ENCODE results near the gene ZNF652. TPM values are rescaled to one million over a fixed set of nuclear protein-coding genes. Genes with fewer than 3 reads are reported as not detected.
A peak's percentile ranks its signal among the peaks of the same experiment; 100 is the strongest.

ZNF652 gene
- total RNA-seq, 1 experiment from 2014 or later: 29.2 TPM

DNA sequence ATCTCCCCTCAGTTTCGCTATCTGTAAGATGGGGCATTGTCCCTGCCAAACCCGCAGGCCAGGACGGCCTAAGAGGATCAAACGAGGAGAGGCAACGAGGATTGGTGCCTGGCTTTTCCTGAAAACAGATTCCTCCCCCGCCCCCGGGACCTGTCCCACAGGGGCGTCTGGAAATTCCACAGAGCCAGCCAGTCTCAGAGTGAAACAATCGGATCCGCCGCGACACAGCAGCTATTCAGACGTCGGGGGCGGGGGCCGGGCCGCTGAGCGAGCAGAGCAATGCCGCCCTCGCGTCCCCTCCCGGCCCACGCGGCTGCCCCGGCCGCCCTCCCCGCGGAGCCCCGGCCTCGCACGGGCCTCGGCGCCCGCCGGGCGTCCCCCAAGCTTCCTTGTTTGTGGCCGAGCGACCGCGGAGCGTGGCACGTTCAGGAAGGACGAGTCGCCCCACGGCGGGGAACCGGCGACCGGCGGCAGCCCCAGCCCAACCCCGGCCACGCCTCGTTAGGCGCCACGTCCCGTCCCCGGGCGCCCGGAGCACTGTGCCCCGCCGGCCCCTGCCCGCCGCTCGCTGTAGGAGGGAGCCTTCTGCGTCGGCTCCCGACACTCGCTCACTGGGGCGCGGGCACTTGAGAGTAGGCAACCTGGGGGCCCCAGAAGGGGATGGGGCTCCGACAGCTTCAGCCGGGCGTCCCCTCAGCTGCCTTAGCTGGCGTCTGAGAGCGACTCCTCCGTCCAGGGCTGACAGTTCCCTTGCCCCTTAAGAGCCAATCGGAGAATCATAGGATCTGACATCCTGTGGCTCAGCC is 101.8 kb downstream of the ZNF652 start:
- Histone ChIP-seq H3K27me3 (no peaks in the 10 kb centered on the region), H3K36me3 (no peaks in the 10 kb centered on the region), H3K9me3 (replicated peaks) (no peaks in the 10 kb centered on the region), H3K27ac (no peak overlapping the region), H3K4me1 (no peaks in the 10 kb centered on the region), H3K4me3 (peak overlapping the region; percentile 64)
- DNase-seq: peak; percentile 63 to 72

DNA sequence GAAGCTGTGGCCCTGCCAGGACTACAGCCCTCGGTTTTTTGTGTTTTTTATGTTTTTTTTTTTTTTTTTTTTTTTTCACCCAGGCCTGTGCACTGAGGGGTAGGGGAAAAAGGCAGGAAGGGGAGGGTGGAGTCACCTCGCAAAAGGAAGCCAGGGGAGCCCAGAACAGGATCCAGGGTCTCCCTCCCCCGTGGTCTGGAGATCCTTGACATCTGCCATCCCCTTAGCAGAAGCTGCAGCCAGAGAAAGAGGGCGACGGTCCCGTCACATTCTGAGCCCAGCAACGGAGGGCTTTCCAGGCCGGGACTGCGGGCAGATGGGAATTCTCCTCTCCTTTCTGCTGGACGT is 102.4 kb downstream of the ZNF652 start:
- Histone ChIP-seq H3K4me1 (no peaks in the 10 kb centered on the region), H3K36me3 (no peaks in the 10 kb centered on the region), H3K4me3 (peak overlapping the region; percentile 64), H3K27me3 (no peaks in the 10 kb centered on the region), H3K27ac (no peak overlapping the region), H3K9me3 (replicated peaks) (no peaks in the 10 kb centered on the region)
- DNase-seq: no peak

DNA sequence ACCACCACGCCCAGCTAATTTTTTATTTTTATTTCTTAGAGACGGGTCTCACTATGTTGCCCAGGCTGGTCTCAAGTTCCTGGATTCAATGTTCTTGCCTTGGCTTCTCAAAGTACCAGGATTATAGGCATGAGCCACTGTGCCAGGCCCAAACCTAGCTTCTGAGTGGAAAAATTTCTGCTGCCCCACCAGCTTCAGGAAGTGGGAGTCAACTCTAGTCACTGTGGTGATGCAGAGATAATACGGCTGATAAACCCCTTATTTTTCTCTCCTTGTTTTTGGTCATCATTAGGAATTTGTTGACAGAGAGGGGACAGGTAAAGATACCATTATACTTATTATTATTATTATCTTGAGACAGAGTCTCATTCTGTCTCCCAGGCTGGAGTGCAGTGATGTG is 103.7 kb downstream of the ZNF652 start:
- Histone ChIP-seq H3K9me3 (replicated peaks) (no peaks in the 10 kb centered on the region), H3K4me1 (no peaks in the 10 kb centered on the region), H3K36me3 (no peaks in the 10 kb centered on the region), H3K27ac (no peak overlapping the region), H3K4me3 (no peak overlapping the region), H3K27me3 (no peaks in the 10 kb centered on the region)
- no peak for DNase-seq

DNA sequence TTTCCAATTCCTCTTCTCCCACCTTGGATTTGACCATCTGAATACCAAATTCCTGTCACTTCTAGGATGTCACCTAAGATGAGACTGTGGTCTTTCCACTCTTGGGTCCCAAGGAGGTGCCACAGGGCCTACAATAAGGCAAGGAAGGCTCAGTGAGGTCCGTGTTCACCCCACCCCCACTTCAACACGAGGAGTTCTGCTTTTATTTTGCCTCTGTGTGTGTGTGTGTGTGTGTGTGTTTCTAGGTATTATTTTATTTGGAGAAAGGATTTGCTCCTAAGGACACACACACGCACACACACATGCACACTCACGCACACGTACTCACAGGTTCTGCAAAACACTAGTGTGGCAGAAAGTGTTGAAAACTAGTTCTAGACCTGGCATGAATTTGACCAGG is 106.9 kb downstream of the ZNF652 start:
- H3K27me3 ChIP-seq: no peaks in the 10 kb centered on the region
- no peaks in the 10 kb centered on the region for H3K4me1 ChIP-seq

DNA sequence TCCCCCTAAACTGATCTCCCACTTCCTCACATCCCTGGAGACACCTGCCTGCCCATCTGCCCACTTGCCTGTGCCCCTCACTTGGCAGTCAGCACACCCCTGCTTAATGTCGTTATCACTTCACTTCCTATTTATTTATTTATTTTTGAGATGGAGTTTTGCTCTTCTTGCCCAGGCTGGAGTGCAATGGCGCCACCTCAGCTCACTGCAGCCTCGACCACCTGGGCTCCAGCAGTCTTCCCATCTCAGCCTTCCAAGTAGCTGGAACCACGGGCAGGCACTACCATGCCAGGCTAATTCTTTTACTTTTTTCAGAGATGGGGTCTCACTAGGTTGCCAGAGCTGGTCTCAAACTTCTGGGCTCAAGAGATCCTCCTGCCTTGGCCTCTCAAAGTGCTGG is 108.0 kb downstream of the ZNF652 start:
- H3K4me3 ChIP-seq: no peak overlapping the region

More for the DNA sequence above, 106.9 kb downstream of the ZNF652 start:
- Histone ChIP-seq H3K27ac (no peak overlapping the region), H3K36me3 (no peaks in the 10 kb centered on the region), H3K4me3 (no peak overlapping the region), H3K9me3 (replicated peaks) (no peaks in the 10 kb centered on the region)
- no peak for DNase-seq

DNA sequence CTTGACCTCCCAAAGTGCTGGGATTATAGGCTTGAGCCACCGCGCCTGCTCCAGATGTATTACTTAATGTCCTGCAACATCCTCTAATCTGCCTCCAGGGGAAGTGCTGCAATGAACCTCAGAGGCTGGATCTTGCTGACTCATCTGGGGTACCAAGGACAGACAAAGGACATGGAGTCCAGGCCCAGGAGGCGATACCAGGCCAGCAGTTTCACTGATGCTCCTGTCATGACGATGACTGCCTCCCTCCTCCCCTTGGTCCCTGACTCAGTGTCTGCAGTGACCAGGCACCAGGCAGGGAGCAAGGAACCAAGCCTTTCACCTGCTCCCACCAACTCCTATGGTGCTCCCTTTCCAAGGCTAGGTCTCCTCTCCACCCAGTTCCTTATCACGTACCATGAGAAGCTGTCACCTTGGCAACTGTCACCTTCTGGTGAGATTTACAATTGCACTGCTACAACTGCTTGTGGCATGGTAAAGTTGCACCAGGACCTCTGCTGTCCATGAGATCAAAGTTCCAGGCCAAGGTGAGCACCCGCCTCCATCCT is 109.8 kb downstream of the ZNF652 start:
- Histone ChIP-seq H3K27me3 (no peaks in the 10 kb centered on the region), H3K4me1 (no peaks in the 10 kb centered on the region), H3K27ac (no peak overlapping the region), H3K4me3 (no peak overlapping the region), H3K9me3 (replicated peaks) (no peaks in the 10 kb centered on the region), H3K36me3 (no peaks in the 10 kb centered on the region)
- no peak for DNase-seq

More for the DNA sequence above, 108.0 kb downstream of the ZNF652 start:
- Histone ChIP-seq H3K9me3 (replicated peaks) (no peaks in the 10 kb centered on the region), H3K27me3 (no peaks in the 10 kb centered on the region), H3K27ac (no peak overlapping the region), H3K36me3 (no peaks in the 10 kb centered on the region), H3K4me1 (no peaks in the 10 kb centered on the region)
- no peak for DNase-seq

DNA sequence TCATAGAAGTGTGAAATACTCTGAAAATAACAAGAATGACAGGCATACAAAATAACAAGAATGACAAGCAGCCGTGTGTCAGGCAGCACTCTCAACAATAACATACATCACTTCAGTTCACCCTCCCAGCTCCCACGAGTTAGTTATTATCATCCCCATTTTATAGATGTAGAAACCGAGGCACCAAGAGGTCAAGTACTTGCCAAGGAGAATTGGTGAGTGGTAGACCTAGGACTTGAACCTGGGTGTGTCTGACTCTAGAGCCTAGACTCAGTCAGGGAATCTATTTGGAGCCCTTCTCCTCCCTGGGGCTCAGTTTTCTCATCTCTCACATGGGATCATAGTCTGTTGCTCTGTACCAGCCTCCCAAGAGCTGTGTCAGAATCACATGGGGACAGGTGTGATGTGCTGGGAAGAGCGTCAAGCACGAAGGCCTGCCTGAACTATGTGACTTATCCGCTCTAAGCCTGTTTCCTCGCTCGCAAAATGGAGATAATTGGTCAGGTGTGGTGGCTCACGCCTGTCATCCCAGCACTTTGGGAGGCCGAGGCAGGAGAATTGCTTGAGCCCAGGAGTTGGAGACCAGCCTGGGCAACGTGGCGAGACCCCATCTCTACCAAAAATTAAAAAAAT is 112.0 kb downstream of the ZNF652 start:
- Histone ChIP-seq H3K4me3 (no peak overlapping the region), H3K27me3 (no peaks in the 10 kb centered on the region), H3K9me3 (replicated peaks) (no peaks in the 10 kb centered on the region), H3K4me1 (no peaks in the 10 kb centered on the region), H3K27ac (no peak overlapping the region), H3K36me3 (no peaks in the 10 kb centered on the region)
- DNase-seq: no peak

DNA sequence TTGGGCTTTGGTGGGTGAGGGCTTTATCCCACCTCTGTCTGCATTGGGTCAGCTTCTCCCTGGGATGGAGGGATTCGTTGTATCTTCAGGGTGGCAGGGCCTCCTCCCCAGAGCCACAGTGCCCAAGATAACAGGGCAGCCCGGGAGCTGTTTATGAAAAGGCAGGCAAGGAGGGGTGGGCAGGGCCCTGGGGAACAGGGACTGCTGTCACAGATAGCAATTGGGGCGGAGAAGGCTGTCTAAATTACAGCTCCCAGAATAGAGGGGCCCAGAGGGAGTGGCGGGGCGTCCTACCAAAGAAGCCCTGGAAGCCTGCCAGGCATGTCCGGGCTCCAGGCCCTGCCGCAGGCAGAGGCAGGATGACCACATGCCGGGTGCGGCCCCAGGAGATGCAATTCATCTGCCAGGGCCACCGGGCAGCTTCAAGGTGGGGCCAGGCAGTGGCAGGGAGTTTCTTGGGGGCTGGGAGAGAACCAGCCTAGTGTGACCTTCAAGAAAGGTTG is 112.7 kb downstream of the ZNF652 start:
- Histone ChIP-seq H3K27ac (no peak overlapping the region), H3K9me3 (replicated peaks) (no peaks in the 10 kb centered on the region), H3K4me3 (no peak overlapping the region), H3K27me3 (no peaks in the 10 kb centered on the region), H3K36me3 (no peaks in the 10 kb centered on the region), H3K4me1 (no peaks in the 10 kb centered on the region)
- peak; percentile 55 to 58 for DNase-seq

DNA sequence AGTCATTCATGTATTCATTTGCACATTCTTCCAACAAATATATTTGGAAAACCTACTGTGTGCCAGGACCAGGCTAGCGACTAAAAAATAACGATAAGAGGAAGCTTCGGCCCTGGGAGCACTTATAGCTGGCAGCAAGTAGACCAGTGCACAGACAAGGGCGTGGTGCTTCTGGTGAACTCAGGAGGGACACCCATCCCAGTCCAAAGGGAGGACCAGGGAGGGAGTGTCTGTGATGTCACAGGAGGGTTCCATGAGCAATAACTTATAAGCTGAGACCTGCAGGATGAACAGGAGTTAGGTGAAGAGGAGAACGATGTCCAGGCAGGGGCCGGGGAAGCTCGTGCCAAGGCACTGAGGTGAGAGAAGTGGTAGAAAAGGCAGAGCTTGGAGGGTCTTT is 114.1 kb downstream of the ZNF652 start:
- no peak overlapping the region for H3K27ac ChIP-seq
- no peaks in the 10 kb centered on the region for H3K9me3 ChIP-seq (replicated peaks)
- H3K36me3 ChIP-seq: no peaks in the 10 kb centered on the region
- H3K4me3 ChIP-seq: no peak overlapping the region
- no peaks in the 10 kb centered on the region for H3K4me1 ChIP-seq
- no peaks in the 10 kb centered on the region for H3K27me3 ChIP-seq
- no peak for DNase-seq

DNA sequence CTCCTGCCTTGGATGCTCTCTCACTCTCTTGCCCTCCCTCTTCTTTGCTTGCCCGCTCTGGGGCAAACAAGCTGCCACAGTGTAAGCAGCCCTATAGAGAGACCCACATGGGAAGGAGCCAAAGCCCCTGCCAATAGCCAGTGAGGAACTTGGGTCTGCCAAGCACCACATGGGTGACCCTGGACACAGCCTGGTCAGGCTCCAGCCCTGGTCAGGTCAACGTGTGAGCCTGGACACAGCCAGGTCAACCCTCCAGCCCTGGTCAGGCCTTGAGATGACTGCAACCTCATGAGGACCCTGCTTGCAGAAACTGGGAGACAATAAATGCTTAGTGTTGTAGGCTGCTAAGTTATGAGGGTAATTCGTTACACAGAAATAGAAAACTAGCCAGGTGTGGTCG is 117.2 kb downstream of the ZNF652 start:
- H3K9me3 ChIP-seq (replicated peaks): no peaks in the 10 kb centered on the region
- H3K36me3 ChIP-seq: no peaks in the 10 kb centered on the region
- no peak for DNase-seq
- no peaks in the 10 kb centered on the region for H3K4me1 ChIP-seq
- H3K27ac ChIP-seq: no peak overlapping the region
- no peaks in the 10 kb centered on the region for H3K27me3 ChIP-seq
- H3K4me3 ChIP-seq: no peak overlapping the region

Other genes with a start within 250 kb of the ZNF652 start
- not detected in 2 replicates for gene B4GALNT2, start 229.5 kb downstream of the ZNF652 start, total RNA-seq (2014; rRNA removed; shearing (Covaris generic))
- gene GNGT2, start 151.7 kb downstream of the ZNF652 start, total RNA-seq (2014; rRNA removed; shearing (Covaris generic)): 2.8 and 5.3 TPM in 2 replicates
- gene ABI3, start 151.5 kb downstream of the ZNF652 start, total RNA-seq (2014; rRNA removed; shearing (Covaris generic)): 3.4 and 4.2 TPM in 2 replicates
- 0.43 TPM in 1 of 2 replicates, not detected in the other for gene PHOSPHO1, start 131.5 kb downstream of the ZNF652 start, total RNA-seq (2014; rRNA removed; shearing (Covaris generic))
- gene PHB1, start 52.6 kb upstream of the ZNF652 start, total RNA-seq (2014; rRNA removed; shearing (Covaris generic)): 240 and 249 TPM in 2 replicates
- 104 and 105 TPM in 2 replicates for gene NGFR, start 133.0 kb upstream of the ZNF652 start, total RNA-seq (2014; rRNA removed; shearing (Covaris generic))
- 1.0 and 1.2 TPM in 2 replicates for gene NXPH3, start 213.6 kb upstream of the ZNF652 start, total RNA-seq (2014; rRNA removed; shearing (Covaris generic))

Data from SJCRH30 (cell line).